Measurements from ENCODE around the gene TRIM3.
A peak's percentile ranks its signal among the peaks of the same experiment; 100 is the strongest.

The TRIM3 gene

GRCh38 chr11:6405052-6405667 lies 68.6 kb downstream of the TRIM3 start:
- H3K27me3 ChIP-seq (ENCODE audit: control insufficient read depth, insufficient read depth, low read length) = no peaks in the 10 kb centered on the region
- H3K9me3 ChIP-seq (ENCODE audit: control insufficient read depth, insufficient read depth, low read length) = no peaks in the 10 kb centered on the region
- H3K36me3 ChIP-seq (ENCODE audit: control insufficient read depth, insufficient read depth, low read length) = no peaks in the 10 kb centered on the region
- H3K4me3 ChIP-seq (ENCODE audit: low read depth, low read length) = peak overlapping the region; percentile 31
- no peak overlapping the region for H3K9ac ChIP-seq (ENCODE audit: low read depth, low read length)
- peaks cover 2% of the 10 kb centered on the region for H3K4me1 ChIP-seq (ENCODE audit: control insufficient read depth, insufficient read depth, low read length)

GRCh38 chr11:6404342-6405051 lies 69.2 kb downstream of the TRIM3 start:
- Histone ChIP-seq H3K36me3 (ENCODE audit: control insufficient read depth, insufficient read depth, low read length) (no peaks in the 10 kb centered on the region), H3K9ac (ENCODE audit: low read depth, low read length) (no peak overlapping the region)

GRCh38 chr11:6403539-6403938 lies 70.2 kb downstream of the TRIM3 start:
- Histone ChIP-seq H3K9me3 (ENCODE audit: control insufficient read depth, insufficient read depth, low read length) (no peaks in the 10 kb centered on the region), H3K4me1 (ENCODE audit: control insufficient read depth, insufficient read depth, low read length) (peaks cover 2% of the 10 kb centered on the region), H3K9ac (ENCODE audit: low read depth, low read length) (no peak overlapping the region), H3K36me3 (ENCODE audit: control insufficient read depth, insufficient read depth, low read length) (no peaks in the 10 kb centered on the region), H3K4me3 (ENCODE audit: low read depth, low read length) (no peak overlapping the region), H3K27me3 (ENCODE audit: control insufficient read depth, insufficient read depth, low read length) (no peaks in the 10 kb centered on the region)

More at GRCh38 chr11:6404342-6405051, 69.2 kb downstream of the TRIM3 start:
- Histone ChIP-seq H3K27me3 (ENCODE audit: control insufficient read depth, insufficient read depth, low read length) (no peaks in the 10 kb centered on the region), H3K9me3 (ENCODE audit: control insufficient read depth, insufficient read depth, low read length) (no peaks in the 10 kb centered on the region), H3K4me3 (ENCODE audit: low read depth, low read length) (peak overlapping the region; percentile 31), H3K4me1 (ENCODE audit: control insufficient read depth, insufficient read depth, low read length) (peaks cover 2% of the 10 kb centered on the region)

- no peak overlapping the region for H3K9ac ChIP-seq (ENCODE audit: low read depth, low read length)
- H3K4me3 ChIP-seq (ENCODE audit: low read depth, low read length) = no peak overlapping the region
- no peaks in the 10 kb centered on the region for H3K36me3 ChIP-seq (ENCODE audit: control insufficient read depth, insufficient read depth, low read length)
- H3K9me3 ChIP-seq (ENCODE audit: control insufficient read depth, insufficient read depth, low read length) = no peaks in the 10 kb centered on the region
- no peaks in the 10 kb centered on the region for H3K27me3 ChIP-seq (ENCODE audit: control insufficient read depth, insufficient read depth, low read length)
- H3K4me1 ChIP-seq (ENCODE audit: control insufficient read depth, insufficient read depth, low read length) = peaks cover 2% of the 10 kb centered on the region
Observed at GRCh38 chr11:6402561-6402981, 71.2 kb downstream of the TRIM3 start.

- H3K4me1 ChIP-seq (ENCODE audit: control insufficient read depth, insufficient read depth, low read length) = peaks cover 2% of the 10 kb centered on the region
- no peaks in the 10 kb centered on the region for H3K36me3 ChIP-seq (ENCODE audit: control insufficient read depth, insufficient read depth, low read length)
- no peaks in the 10 kb centered on the region for H3K27me3 ChIP-seq (ENCODE audit: control insufficient read depth, insufficient read depth, low read length)
- no peaks in the 10 kb centered on the region for H3K9me3 ChIP-seq (ENCODE audit: control insufficient read depth, insufficient read depth, low read length)
- H3K4me3 ChIP-seq (ENCODE audit: low read depth, low read length) = no peak overlapping the region
- H3K9ac ChIP-seq (ENCODE audit: low read depth, low read length) = no peak overlapping the region
Observed at GRCh38 chr11:6402061-6402470, 71.7 kb downstream of the TRIM3 start.

- Histone ChIP-seq H3K4me1 (ENCODE audit: control insufficient read depth, insufficient read depth, low read length) (peaks cover 2% of the 10 kb centered on the region), H3K9ac (ENCODE audit: low read depth, low read length) (no peak overlapping the region), H3K4me3 (ENCODE audit: low read depth, low read length) (no peak overlapping the region), H3K36me3 (ENCODE audit: control insufficient read depth, insufficient read depth, low read length) (no peaks in the 10 kb centered on the region), H3K27me3 (ENCODE audit: control insufficient read depth, insufficient read depth, low read length) (no peaks in the 10 kb centered on the region), H3K9me3 (ENCODE audit: control insufficient read depth, insufficient read depth, low read length) (no peaks in the 10 kb centered on the region)
Observed at GRCh38 chr11:6401464-6401863, 72.3 kb downstream of the TRIM3 start.

- H3K27me3 ChIP-seq (ENCODE audit: control insufficient read depth, insufficient read depth, low read length) = no peaks in the 10 kb centered on the region
- H3K36me3 ChIP-seq (ENCODE audit: control insufficient read depth, insufficient read depth, low read length) = no peaks in the 10 kb centered on the region
- H3K9me3 ChIP-seq (ENCODE audit: control insufficient read depth, insufficient read depth, low read length) = no peaks in the 10 kb centered on the region
- no peak overlapping the region for H3K4me3 ChIP-seq (ENCODE audit: low read depth, low read length)
- H3K4me1 ChIP-seq (ENCODE audit: control insufficient read depth, insufficient read depth, low read length) = peaks cover 2% of the 10 kb centered on the region
- no peak overlapping the region for H3K9ac ChIP-seq (ENCODE audit: low read depth, low read length)
Observed at GRCh38 chr11:6400431-6401345, 73.1 kb downstream of the TRIM3 start.
